Tibial nerve (tissue), 4 donors: Measurements from ENCODE around the gene INPP4B. TPM values are rescaled to one million over a fixed set of nuclear protein-coding genes. Genes with fewer than 3 reads are reported as not detected.

ENCODE experiments used
- DNase-seq, 2 donors: peaks; one replicate each; pipeline ENCODE4 v3.0.0-alpha.2; 2019; ENCODE audit warnings: low spot score in 2 of 2
- H3K27ac ChIP-seq, 4 donors: fragments of 200-600 bp; sonication (generic) in 3 of 4; one replicate each; pipeline ENCODE4 v1.5.1; 2017 to 2019; ENCODE audit warnings: mild to moderate bottlenecking in 1 of 4
- H3K27me3 ChIP-seq, 2 donors: fragments of 200-600 bp; sonication (generic) in 1 of 2; one replicate each; pipeline versions ENCODE4 v1.5.1 to v1.6.0; 2017 to 2019
- H3K36me3 ChIP-seq, 3 donors: fragments of 200-600 bp; sonication (generic); one replicate each; pipeline ENCODE4 v1.5.1; 2018 to 2019
- H3K4me1 ChIP-seq, 4 donors: fragments of 200-600 bp; sonication (generic) in 3 of 4; one replicate each; pipeline ENCODE4 v1.5.1; 2017 to 2019
- H3K4me3 ChIP-seq, 4 donors: fragments of 200-600 bp; sonication (generic) in 3 of 4; one replicate each; pipeline ENCODE4 v1.5.1; 2017 to 2019; ENCODE audit warnings: mild to moderate bottlenecking in 1 of 4, moderate library complexity in 1 of 4
- H3K9me3 ChIP-seq, 4 donors: fragments of 200-600 bp; sonication (generic) in 3 of 4; one replicate each; pipeline ENCODE4 v1.5.1; 2017 to 2019
- EP300 ChIP-seq, 2 donors: sonication (generic); formaldehyde crosslinking; IDR thresholded peaks; one replicate each; pipeline ENCODE4 v1.6.1; 2017; ENCODE audit warnings: antibody characterized with exemption in 2 of 2, mild to moderate bottlenecking in 1 of 2
- POLR2A ChIP-seq, 2 donors: fragments of 450-650 bp; IDR thresholded peaks; one replicate each; pipeline ENCODE4 v1.6.1; 2017; ENCODE audit warnings: antibody characterized with exemption in 2 of 2, mild to moderate bottlenecking in 2 of 2, moderate library complexity in 2 of 2
- WGBS, 2 donors: methylation state at CpG; one replicate each; pipeline ENCODE4 v1.1.5; 2018; 5-methylcytosine and 5-hydroxymethylcytosine counted together
- total RNA-seq, 4 donors: library from RNA; depleted of rRNA; stranded (reverse); fragments of >200 nt; gene quantifications; one replicate each; pipeline ENCODE4 v1.1.0, GENCODE V29; 2016
- TF ChIP-seq, protein P1 (sequence below), 5 experiments: fragments of 200-600 bp in 3 of 5; fragments of 450-650 bp in 2 of 5; sonication (generic) in 3 of 5; IDR thresholded peaks; one replicate each; pipeline ENCODE4 v1.5.1; 2016 to 2019; ENCODE audit warnings: antibody characterized with exemption in 5 of 5, mild to moderate bottlenecking in 3 of 5, moderate library complexity in 2 of 5

INPP4B gene
- total RNA-seq, 4 donors from 2014 or later, result 16.3 to 32.4 (median 24.8) TPM

DNA sequence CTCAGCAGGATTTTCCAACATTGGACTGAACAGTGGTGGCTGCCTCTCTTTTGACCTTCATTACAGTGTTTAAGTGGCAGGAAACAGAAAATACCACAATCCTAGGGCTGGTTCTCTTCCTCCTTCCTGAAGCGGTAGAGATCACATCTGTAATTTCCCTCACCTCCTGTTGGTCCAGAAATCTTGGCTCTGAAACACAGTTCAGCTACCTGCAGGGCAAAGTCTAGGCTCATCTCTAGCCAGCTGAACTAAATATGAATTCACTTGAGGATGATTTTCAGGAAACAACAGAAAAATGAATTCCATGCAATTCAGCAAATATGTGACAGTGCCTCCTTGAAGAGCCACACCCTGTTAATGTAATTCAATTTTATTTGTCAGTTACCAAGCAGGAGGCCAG lies 531.9 kb downstream of the INPP4B start:
- peaks cover 0 to 6% (median 0%) of the 10 kb centered on the region in 4 donors for H3K4me1 ChIP-seq
- WGBS, 2 donors, result 78 to 88% methylated on average over 1 of the region's 1 CpG
- no peaks in the 10 kb centered on the region for H3K36me3 ChIP-seq

DNA sequence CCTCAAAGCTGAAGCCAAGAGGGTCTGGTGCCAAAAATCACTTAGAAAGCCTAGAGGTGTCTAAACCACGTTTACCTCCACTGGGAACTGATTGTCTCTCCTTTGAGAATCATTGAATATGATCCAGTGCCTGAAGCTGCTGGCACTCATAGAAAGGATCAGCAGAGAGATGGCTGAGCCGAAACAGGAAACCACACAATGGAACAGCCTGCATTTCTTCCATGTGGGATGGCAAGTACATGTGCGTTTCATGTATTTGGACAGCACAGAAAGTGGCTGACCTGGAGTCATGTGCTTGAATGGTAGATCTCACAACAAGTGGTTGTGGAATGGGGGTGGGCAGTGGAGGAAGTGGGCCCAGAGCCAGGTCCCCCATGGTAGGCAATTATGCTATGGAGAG lies 533.7 kb downstream of the INPP4B start:
- H3K4me3 ChIP-seq, result no peak overlapping the region
- TF ChIP-seq POLR2A (IDR thresholded peaks at IDR 0.05), result no peak
- TF ChIP-seq, protein P1, sequence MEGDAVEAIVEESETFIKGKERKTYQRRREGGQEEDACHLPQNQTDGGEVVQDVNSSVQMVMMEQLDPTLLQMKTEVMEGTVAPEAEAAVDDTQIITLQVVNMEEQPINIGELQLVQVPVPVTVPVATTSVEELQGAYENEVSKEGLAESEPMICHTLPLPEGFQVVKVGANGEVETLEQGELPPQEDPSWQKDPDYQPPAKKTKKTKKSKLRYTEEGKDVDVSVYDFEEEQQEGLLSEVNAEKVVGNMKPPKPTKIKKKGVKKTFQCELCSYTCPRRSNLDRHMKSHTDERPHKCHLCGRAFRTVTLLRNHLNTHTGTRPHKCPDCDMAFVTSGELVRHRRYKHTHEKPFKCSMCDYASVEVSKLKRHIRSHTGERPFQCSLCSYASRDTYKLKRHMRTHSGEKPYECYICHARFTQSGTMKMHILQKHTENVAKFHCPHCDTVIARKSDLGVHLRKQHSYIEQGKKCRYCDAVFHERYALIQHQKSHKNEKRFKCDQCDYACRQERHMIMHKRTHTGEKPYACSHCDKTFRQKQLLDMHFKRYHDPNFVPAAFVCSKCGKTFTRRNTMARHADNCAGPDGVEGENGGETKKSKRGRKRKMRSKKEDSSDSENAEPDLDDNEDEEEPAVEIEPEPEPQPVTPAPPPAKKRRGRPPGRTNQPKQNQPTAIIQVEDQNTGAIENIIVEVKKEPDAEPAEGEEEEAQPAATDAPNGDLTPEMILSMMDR (IDR thresholded peaks at IDR 0.05), result no peak
- no peak for TF ChIP-seq EP300 (IDR thresholded peaks at IDR 0.05)
- peaks cover 0 to 6% (median 0%) of the 10 kb centered on the region in 4 donors for H3K4me1 ChIP-seq
- no peaks in the 10 kb centered on the region for H3K9me3 ChIP-seq
- H3K36me3 ChIP-seq, result no peaks in the 10 kb centered on the region
- H3K27ac ChIP-seq, result no peak overlapping the region
- no peak for DNase-seq
- H3K27me3 ChIP-seq, result no peaks in the 10 kb centered on the region
- 72 to 79% methylated on average over 3 of the region's 3 CpGs for WGBS, 2 donors

More for the DNA sequence above, 531.9 kb downstream of the INPP4B start:
- no peak for DNase-seq
- no peak overlapping the region for H3K4me3 ChIP-seq
- no peaks in the 10 kb centered on the region for H3K27me3 ChIP-seq
- H3K27ac ChIP-seq, result no peak overlapping the region
- no peak for TF ChIP-seq POLR2A (IDR thresholded peaks at IDR 0.05)
- no peak for TF ChIP-seq EP300 (IDR thresholded peaks at IDR 0.05)
- TF ChIP-seq, protein P1 (IDR thresholded peaks at IDR 0.05), result no peak
- no peaks in the 10 kb centered on the region for H3K9me3 ChIP-seq

DNA sequence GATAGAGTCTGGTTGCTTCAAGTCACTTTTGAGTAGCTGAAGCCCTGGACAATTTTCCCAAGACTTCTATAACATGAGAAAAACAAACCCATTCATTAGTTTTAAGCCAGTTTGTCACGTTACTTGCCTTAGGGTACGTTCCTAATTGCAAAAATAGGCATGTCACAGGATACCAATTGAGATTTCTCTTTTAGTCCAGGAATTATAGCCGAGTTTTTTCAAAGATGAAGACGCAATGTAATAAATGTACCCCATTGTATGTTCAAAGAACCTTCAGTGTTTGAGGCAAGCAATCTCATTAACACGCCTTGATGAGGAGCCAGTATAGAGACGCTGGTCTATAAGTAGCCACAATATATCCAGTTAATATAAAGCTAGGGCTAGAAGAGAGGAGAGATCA lies 534.2 kb downstream of the INPP4B start:
- 86 to 88% methylated on average over 6 of the region's 6 CpGs for WGBS, 2 donors
- Histone ChIP-seq H3K4me1 (peaks cover 0 to 6% (median 0%) of the 10 kb centered on the region in 4 donors), H3K9me3 (no peaks in the 10 kb centered on the region), H3K4me3 (no peak overlapping the region), H3K36me3 (no peaks in the 10 kb centered on the region), H3K27me3 (no peaks in the 10 kb centered on the region), H3K27ac (no peak overlapping the region)
- DNase-seq, result no peak
- TF ChIP-seq POLR2A (IDR thresholded peaks at IDR 0.05), result no peak
- TF ChIP-seq, protein P1 (IDR thresholded peaks at IDR 0.05), result no peak
- no peak for TF ChIP-seq EP300 (IDR thresholded peaks at IDR 0.05)

GRCh38 chr4:142309772-142310171 lies 536.3 kb downstream of the INPP4B start:
- no peaks in the 10 kb centered on the region for H3K9me3 ChIP-seq
- no peak for DNase-seq
- no peaks in the 10 kb centered on the region for H3K27me3 ChIP-seq
- no peaks in the 10 kb centered on the region for H3K4me1 ChIP-seq
- TF ChIP-seq POLR2A (IDR thresholded peaks at IDR 0.05) (no peak), EP300 (IDR thresholded peaks at IDR 0.05) (no peak)
- TF ChIP-seq, protein P1 (IDR thresholded peaks at IDR 0.05), result no peak
- no peaks in the 10 kb centered on the region for H3K36me3 ChIP-seq
- H3K4me3 ChIP-seq, result no peak overlapping the region
- no peak overlapping the region for H3K27ac ChIP-seq
- 94 to 100% methylated on average over 1 of the region's 1 CpG for WGBS, 2 donors

DNA sequence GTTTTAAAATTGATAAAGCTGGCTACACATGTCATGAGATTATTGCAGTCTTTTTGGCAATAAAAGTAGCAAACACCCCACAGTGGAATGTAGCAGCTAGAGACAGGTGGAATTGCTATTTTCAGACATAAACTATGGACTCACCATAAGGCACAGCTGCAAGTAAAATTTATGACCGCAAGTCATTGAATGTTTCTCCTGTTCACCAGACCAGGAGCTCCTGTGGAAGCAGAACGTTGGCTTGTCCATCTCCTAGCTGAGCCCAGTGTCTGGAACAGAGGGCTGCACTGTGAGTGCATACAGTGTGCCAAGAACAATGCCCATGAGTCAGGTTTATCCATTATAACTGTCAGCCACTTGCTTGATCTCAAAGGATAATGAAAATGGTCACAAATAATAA lies 538.2 kb downstream of the INPP4B start:
- TF ChIP-seq POLR2A (IDR thresholded peaks at IDR 0.05) (no peak), EP300 (IDR thresholded peaks at IDR 0.05) (no peak)
- TF ChIP-seq, protein P1 (IDR thresholded peaks at IDR 0.05), result no peak
- H3K4me1 ChIP-seq, result no peaks in the 10 kb centered on the region
- no peaks in the 10 kb centered on the region for H3K36me3 ChIP-seq
- DNase-seq, result no peak
- no peak overlapping the region for H3K4me3 ChIP-seq
- H3K27me3 ChIP-seq, result no peaks in the 10 kb centered on the region
- H3K27ac ChIP-seq, result no peak overlapping the region
- 61 to 69% methylated on average over 2 of the region's 2 CpGs for WGBS, 2 donors
- H3K9me3 ChIP-seq, result no peaks in the 10 kb centered on the region
